Fibroblast of lung (primary cell): ENCODE measurements around the gene LASP1. TPM values are rescaled to one million over a fixed set of nuclear protein-coding genes. Genes with fewer than 3 reads are reported as not detected.

Source experiments
- DNase-seq, 2 donors: peaks; one replicate each; pipeline versions ENCODE4 v3.0.0 to v3.0.0-alpha.2; 2010; ENCODE audit warnings: low read depth in 2 of 2
- H2AFZ ChIP-seq: 2 replicates; pipeline ENCODE4 v1.5.1; 2012; ENCODE audit warnings: low read length, control low read depth, inconsistent platforms
- H3K27ac ChIP-seq: 2 replicates; pipeline ENCODE4 v1.5.1; 2011; ENCODE audit warnings: low read length, control low read depth; ENCODE audit not compliant: insufficient read depth
- H3K27me3 ChIP-seq: 2 replicates; pipeline ENCODE4 v1.5.1; 2011; ENCODE audit warnings: mild to moderate bottlenecking, low read length; ENCODE audit not compliant: control insufficient read depth, insufficient read depth
- H3K36me3 ChIP-seq: 2 replicates; pipeline ENCODE4 v1.5.1; 2011; ENCODE audit warnings: low read length; ENCODE audit not compliant: control insufficient read depth, insufficient read depth
- H3K4me1 ChIP-seq: 2 replicates; pipeline ENCODE4 v1.5.1; 2011; ENCODE audit warnings: low read length; ENCODE audit not compliant: control insufficient read depth, insufficient read depth; ENCODE audit errors: extremely low read depth
- H3K4me2 ChIP-seq: 2 replicates; pipeline ENCODE4 v1.5.1; 2011; ENCODE audit warnings: low read length, control low read depth; ENCODE audit not compliant: insufficient read depth; ENCODE audit errors: extremely low read depth
- H3K4me3 ChIP-seq, 4 experiments: fragments of 200-600 bp in 1 of 4; sonication (generic) in 1 of 4; replicated peaks in 1 of 4; 2 replicates each; pipeline ENCODE4 v1.5.1; 2011 to 2016; ENCODE audit warnings: low read length in 4 of 4, low read depth in 3 of 4, mild to moderate bottlenecking in 3 of 4, control low read depth in 2 of 4, inconsistent platforms in 1 of 4, mixed read lengths in 1 of 4; ENCODE audit not compliant: insufficient read depth in 1 of 4; ENCODE audit errors: control extremely low read depth in 1 of 4
- H3K79me2 ChIP-seq: 2 replicates; pipeline ENCODE4 v1.5.1; 2012; ENCODE audit warnings: mild to moderate bottlenecking, low read length, inconsistent platforms; ENCODE audit not compliant: control insufficient read depth, insufficient read depth
- H3K9ac ChIP-seq: 2 replicates; pipeline ENCODE4 v1.5.1; 2011; ENCODE audit warnings: mild to moderate bottlenecking, low read length, control low read depth; ENCODE audit not compliant: insufficient read depth
- H3K9me3 ChIP-seq: 2 replicates; pipeline ENCODE4 v1.5.1; 2012; ENCODE audit warnings: low read depth, low read length; ENCODE audit not compliant: control insufficient read depth, insufficient read depth
- H4K20me1 ChIP-seq: 2 replicates; pipeline ENCODE4 v1.5.1; 2011; ENCODE audit warnings: low read length; ENCODE audit not compliant: control insufficient read depth, insufficient read depth; ENCODE audit errors: extremely low read depth
- CTCF ChIP-seq, 2 donors: IDR thresholded peaks in 1 of 2; conservative IDR thresholded peaks in 1 of 2; 1 replicate in 1 of 2; 2 replicates in 1 of 2; pipeline ENCODE4 v1.5.1; 2011 to 2012; ENCODE audit warnings: low read length in 2 of 2, control low read depth in 1 of 2, inconsistent platforms in 1 of 2, low read depth in 1 of 2, mild to moderate bottlenecking in 1 of 2
- EZH2 ChIP-seq: IDR thresholded peaks from 2 replicates; pipeline ENCODE4 v1.5.1; 2012; ENCODE audit warnings: low read length, control low read depth, mild to moderate bottlenecking; ENCODE audit errors: missing control alignments
- polyA plus RNA-seq, 2 donors: library from polyadenylated mRNA; depleted of rRNA in 1 of 2; stranded (reverse) in 1 of 2; unstranded in 1 of 2; fragments of >200 nt; gene quantifications; 2 replicates each; pipeline ENCODE4 v1.2.1, GENCODE V29; 2011 to 2012; ENCODE audit warnings: missing spikeins in 1 of 2
- total RNA-seq: library from RNA; depleted of rRNA; stranded (reverse); fragments of >200 nt; gene quantifications from 2 replicates; pipeline ENCODE4 v1.2.1, GENCODE V29; 2014

LASP1 gene
- total and polyA plus RNA-seq, 2 donors (not counting 1 experiment from before 2014, with no cell fraction given), result 79.8 to 208 TPM

- H3K79me2 ChIP-seq, result peaks cover 32% of the 10 kb centered on the region
- peaks cover 3% of the 10 kb centered on the region for H4K20me1 ChIP-seq
- no peaks in the 10 kb centered on the region for H3K27me3 ChIP-seq
- H3K9ac ChIP-seq, result peak overlapping the region; percentile 41
- H3K9me3 ChIP-seq, result no peaks in the 10 kb centered on the region
- H3K4me1 ChIP-seq, result peaks cover 19% of the 10 kb centered on the region
- H2AFZ ChIP-seq, result peak overlapping the region; percentile 5
- TF ChIP-seq CTCF (conservative IDR thresholded peaks at IDR 0.05 in 1 of 2, IDR thresholded peaks at IDR 0.05 in 1 of 2; ENCODE audit: low read depth in 1 of 2, low read length in 2 of 2) (no peak), EZH2 (no peak)
- peak overlapping the region; percentile 85 for H3K4me2 ChIP-seq
- DNase-seq, result peak; percentile 45 to 72
- peaks cover 5% of the 10 kb centered on the region for H3K36me3 ChIP-seq
- H3K27ac ChIP-seq, result peak overlapping the region; percentile 62
- H3K4me3 ChIP-seq, result peak overlapping the region; percentile 45 to 86 (median 60)
These were observed 1.7 kb upstream of the LASP1 start for GRCh38 chr17:38867968-38868816.

- Histone ChIP-seq H3K4me1 (peaks cover 26% of the 10 kb centered on the region), H3K9me3 (no peaks in the 10 kb centered on the region), H3K4me3 (peak overlapping the region; percentile 72 to 86 (median 76)), H3K9ac (peak overlapping the region; percentile 65), H3K79me2 (peaks cover 40% of the 10 kb centered on the region), H3K4me2 (peak overlapping the region; percentile 94), H4K20me1 (peaks cover 4% of the 10 kb centered on the region), H2AFZ (peak overlapping the region; percentile 51), H3K27me3 (no peaks in the 10 kb centered on the region), H3K27ac (peak overlapping the region; percentile 81), H3K36me3 (peaks cover 9% of the 10 kb centered on the region)
- no peak for TF ChIP-seq EZH2
- peak in 1 of 2 donors; percentile 21 for TF ChIP-seq CTCF (conservative IDR thresholded peaks at IDR 0.05 in 1 of 2, IDR thresholded peaks at IDR 0.05 in 1 of 2; ENCODE audit: low read depth in 1 of 2, low read length in 2 of 2)
- DNase-seq, result peak; percentile 83 to 91
These were observed 887 bp upstream of the LASP1 start for GRCh38 chr17:38868817-38869525.
